GM20431 (cell line): ENCODE data around the gene FANCM.
"Not testable (repeated sequence)": the region's sequence is repeated elsewhere in the genome, so short reads cannot be mapped to it uniquely, and the experiment has no call there.

Source experiments
- in situ Hi-C: fragments of 300-500 bp; cut with MseI, MboI; formaldehyde crosslinking; loops from one replicate; pipeline ENCODE4 v1.15.0; 2020; ENCODE audit warnings: low sequenced_read_pairs; ENCODE audit not compliant: unreplicated experiment

FANCM gene

DNA sequence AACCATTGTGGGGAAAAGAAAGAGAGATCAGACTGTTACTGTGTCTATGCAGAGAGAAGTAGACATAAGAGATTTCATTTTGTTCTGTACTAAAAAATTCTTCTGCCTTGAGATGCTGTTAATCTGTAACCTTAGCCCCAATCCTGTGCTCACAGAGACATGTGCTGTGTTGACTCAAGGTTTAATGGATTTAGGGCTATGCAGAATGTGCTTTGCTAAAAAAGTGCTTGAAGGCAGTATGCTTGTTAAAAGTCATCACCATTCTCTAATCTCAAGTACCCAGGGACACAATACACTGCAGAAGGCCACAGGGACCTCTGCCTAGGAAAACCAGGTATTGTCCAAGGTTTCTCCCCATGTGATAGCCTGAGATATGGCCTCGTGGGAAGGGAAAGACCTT is 78.0 kb downstream of the FANCM start:
- in situ Hi-C loops = not testable (repeated sequence)

DNA sequence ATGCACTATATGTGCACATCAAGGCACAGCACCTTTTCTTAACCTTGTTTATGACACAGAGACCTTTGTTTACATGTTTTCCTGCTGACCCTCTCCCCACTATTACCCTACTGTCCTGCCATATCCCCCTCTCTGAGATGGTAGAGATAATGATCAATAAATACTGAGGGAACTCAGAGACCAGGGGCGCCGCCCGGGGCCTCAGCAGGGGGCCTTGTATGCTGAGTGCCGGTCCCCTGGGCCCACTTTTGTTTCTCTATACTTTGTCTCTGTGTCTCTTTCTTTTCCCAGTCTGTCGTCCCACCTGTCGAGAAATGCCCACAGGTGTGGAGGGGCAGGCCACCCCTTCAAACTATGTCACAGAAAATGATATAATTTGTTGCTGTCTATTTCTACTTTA is 78.6 kb downstream of the FANCM start:
- in situ Hi-C loops = not testable (repeated sequence)

DNA sequence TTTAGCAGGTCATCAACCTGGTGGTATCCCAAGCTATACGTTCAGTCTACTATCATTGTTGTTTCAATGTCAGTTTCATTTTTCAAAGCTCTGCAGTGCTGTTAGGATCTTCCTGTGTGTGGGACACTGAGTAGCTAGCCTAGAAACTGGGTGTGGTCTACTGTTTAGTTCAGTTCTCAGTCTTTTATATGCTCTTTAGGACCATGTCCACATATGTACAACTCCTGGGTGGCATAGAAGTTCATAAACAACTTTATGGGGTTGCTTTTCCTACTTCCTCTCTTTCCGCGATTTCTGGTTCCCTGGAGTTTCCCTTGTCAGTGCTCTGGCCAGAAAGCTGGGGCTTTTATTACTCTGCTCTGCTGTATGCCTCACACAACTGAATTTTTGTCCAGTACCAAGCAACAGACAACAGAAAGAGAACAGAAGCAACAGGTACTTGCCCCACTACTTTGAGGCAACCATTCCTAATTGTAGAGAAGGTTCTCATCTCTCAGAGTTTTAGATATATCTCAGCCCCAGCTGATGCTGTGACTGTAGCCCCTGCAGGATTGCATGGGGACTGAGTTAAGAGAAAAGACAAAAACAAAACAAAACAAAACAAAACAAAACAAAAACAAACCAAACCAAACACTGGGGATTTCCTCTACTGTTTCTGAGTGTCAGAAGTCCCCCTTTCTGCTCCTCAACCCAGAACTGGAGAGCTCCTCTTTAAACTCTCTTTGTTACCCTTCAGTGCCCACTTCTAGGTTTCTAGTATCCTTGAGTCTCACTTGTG is 86.9 kb downstream of the FANCM start:
- in situ Hi-C loops = no loop called here

DNA sequence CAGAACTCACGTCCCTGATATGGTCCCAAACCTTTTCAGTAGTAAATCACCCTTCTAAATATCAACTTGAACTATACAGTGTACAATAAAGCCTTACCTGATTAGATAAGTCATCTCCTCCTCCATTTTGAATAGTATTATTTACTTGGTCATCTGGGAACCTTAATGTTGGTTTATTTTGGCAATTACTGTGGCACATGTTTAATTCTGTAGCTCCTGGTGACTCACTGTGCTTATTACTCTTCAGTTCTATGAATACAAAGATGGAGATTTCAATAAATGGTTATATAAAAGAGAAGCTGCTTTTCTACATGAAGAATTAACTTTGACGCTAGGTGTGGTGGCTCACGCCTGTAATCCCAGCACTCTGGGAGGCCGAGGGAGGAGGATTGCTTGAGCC is 91.8 kb downstream of the FANCM start:
- in situ Hi-C loops = no loop called here

DNA sequence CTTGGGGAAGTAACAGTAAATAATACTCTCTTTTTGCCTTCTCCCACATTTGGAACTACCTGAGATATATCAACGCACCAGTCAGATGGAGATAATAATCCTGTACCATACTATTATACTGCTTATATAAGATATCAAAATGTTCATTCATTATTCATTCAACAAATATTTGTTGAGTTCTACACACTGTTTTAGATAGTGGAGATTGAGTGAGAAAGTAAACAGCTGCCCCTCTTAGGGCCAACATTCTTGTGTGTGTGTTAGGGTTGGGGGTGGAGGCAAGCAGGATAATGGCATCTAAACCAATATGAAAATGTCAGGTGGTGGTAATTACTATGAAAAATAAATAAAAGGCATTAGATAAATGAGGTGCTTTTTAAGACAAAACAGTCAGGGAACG is 103.3 kb downstream of the FANCM start:
- in situ Hi-C loops = no loop called here

DNA sequence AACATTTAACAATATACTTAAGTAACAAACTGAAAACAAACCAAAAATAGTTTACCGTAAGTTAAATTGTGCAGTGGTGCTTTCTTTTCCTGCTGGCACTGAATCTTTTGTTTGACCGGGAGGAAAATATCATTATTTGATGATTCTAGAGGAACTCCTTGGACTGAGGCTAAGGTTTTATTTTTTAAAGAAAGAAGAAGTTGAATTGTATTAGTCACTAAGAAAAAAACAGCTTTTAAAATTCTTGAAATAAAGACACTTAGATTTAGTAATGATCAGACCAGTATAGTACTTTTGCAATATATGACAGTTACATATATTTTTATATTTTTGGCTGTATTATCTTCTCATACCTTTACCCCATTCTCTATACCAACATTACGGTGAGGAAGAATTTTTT is 107.0 kb downstream of the FANCM start:
- in situ Hi-C loops = no loop called here

DNA sequence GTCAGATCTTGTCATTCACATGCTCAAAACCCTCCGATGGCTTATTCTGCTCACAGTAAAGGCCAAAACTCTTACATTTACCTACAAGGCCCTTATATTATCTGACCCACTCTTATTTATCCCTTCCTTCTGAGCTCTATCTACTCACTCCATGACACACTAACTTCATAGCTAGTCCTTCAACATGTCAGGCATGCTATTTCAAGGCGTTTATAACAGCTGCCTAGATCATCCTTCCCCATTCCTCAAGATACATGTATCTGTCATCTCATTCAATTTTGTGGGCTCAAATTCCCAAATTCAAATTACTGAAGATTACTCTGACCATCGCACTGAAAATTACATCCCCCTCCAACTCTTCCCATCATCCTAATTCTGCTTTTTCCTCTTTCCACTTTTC is 110.4 kb downstream of the FANCM start:
- in situ Hi-C loops = no loop called here

DNA sequence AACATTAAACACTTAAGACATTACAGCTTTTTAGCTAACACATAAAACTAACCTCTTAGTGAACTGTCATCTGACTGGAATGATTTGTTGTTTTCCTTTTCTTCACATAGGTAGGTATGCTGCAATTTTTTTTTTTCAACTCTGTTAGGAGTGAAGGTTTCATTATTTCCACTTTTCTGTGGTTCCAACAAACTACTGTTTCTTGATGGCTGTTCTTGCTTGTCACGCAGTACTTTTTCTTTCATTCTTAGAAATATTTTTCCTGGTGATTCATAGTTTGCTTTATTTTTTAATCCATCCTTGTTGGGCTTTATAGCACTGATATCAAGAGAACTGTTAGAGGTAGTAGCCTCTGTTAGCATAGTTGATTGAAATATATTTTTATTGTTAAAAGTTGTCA is 111.0 kb downstream of the FANCM start:
- in situ Hi-C loops = no loop called here

DNA sequence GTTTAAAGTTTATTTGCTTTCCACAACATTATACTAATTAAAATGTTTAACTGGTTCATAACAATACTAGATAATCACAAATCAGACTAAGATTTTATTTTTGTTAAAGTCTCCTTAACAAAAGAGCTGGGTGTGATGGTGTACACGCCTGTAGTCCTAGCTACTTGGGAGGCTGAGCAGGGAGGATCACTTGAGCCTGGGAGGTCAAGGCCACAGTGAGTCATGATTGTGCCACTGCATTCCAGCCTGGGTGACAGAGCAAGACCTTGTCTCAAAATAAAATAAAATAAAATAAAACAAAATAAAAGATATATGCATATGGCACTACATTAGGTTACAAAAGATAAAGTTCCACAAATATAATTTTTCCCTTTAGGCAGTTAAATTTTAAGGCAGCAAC is 111.7 kb downstream of the FANCM start:
- in situ Hi-C loops = no loop called here

DNA sequence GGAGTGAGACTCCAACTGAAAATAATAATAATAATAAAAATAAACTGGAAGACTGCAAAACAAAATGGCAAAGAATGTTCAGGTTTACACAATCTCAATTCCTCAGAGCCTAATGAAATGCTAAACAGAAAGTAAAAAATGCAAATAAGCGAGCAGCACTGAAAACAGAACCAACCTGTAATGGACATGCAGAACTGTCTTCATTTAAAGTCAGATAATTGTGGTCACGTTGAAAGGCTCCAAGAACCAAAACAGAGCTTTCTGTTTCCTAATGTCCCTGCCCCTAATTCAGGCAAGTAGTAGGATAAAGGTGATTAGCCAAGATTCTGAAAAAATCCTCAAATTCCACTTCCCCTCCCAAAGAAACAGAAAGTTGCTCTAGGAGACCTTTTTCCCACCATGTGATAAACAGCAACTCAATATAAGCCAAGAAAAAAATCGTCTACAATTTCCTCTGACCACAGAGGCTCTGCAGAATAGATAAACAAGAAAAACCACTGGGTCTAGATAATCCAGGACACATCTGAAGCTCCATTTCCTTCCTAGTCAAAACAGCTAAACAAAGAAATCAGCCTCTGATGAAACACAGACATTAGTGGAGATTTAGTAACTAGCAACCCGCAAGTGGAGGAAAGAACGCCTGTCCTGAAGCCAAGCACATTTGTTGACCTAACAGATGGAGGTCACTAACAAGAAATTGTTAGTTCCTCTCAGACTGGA is 114.3 kb downstream of the FANCM start:
- in situ Hi-C loops = loop anchor here (25.0 kb wide), 1 partner anchor 338 kb away; no protein-coding TSS in a partner anchor
